NCI-H2196 treated with DMSO at 0.1 percent for 48 hours (cell line): ENCODE data around the gene TMEM132C.

Source experiments
- DNase-seq: peaks from one replicate; lab custom pipeline; 2025; ENCODE audit not compliant: unreplicated experiment; lab: John Stamatoyannopoulos, UW

Gene TMEM132C

GRCh38 chr12:128649902-128650301 is 382.9 kb downstream of the TMEM132C start:
- DNase-seq: no peak

GRCh38 chr12:128652136-128652751 is 385.3 kb downstream of the TMEM132C start:
- no peak for DNase-seq

DNA sequence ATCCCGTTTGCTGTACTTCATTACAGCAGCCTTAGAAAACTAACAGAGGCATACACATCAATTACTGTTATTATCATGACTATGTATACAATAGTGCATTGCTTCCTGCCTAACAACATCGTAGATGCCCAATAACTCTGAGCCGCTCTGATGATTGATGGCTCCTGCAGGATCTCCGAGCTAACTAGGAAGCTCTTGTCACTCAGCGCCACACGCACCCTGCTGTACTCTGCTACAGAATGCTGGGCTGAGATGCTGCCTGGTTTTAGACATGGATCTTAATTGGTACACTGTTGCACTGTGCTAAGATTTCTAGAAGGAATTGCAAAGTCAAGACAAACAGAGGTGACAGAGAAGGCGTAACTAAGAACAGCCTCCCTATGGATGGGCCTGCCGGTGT is 387.5 kb downstream of the TMEM132C start:
- DNase-seq: no peak

DNA sequence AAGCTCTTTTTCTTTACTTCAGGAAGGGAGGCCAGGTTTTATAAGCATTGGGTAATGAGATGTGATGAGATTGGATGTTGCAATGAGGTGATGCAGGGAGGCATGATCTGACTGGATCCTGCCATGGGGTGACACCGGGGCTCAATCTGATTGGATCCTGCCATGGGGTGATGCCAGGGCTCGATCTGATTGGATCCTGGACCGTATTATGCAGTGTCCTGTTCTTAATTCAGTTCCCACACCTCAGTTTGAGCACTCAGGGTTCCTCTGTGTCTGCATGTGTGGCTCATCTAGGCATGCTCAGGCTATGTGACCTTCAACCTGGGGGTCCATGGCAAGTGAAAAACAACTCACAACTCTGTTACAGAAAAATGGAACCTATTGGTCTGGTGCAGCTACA is 390.4 kb downstream of the TMEM132C start:
- DNase-seq: no peak

GRCh38 chr12:128660532-128661225 is 393.7 kb downstream of the TMEM132C start:
- DNase-seq: no peak

- peak; percentile 15 for DNase-seq
Observed at GRCh38 chr12:128661226-128661569, 394.2 kb downstream of the TMEM132C start.

GRCh38 chr12:128662101-128662500 is 395.1 kb downstream of the TMEM132C start:
- no peak for DNase-seq

DNA sequence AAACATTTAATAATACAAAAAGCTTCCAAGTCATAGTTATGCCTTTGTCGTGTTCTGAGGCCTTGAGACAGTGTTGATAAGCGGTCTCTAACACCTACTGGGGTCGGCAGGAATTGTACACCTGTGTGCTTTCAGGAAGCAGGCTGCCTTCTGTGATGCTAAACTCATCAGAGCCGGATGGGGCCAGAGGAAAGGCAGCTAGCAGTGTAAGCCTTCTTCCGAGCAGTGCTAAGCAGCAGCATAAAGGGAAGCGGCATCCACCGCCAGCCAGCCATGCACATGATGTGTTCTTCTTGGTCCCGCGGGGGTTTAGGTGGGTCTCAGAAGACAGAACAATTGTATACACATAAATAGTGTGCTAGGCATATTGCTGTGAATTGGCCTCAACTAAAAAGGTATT is 397.5 kb downstream of the TMEM132C start:
- no peak for DNase-seq

- no peak for DNase-seq
Observed at GRCh38 chr12:128667193-128667592, 400.2 kb downstream of the TMEM132C start.

- DNase-seq: no peak
Observed at GRCh38 chr12:128671528-128672042, 404.6 kb downstream of the TMEM132C start.

GRCh38 chr12:128672428-128672827 is 405.5 kb downstream of the TMEM132C start:
- no peak for DNase-seq

GRCh38 chr12:128672893-128673292 is 405.9 kb downstream of the TMEM132C start:
- no peak for DNase-seq

DNA sequence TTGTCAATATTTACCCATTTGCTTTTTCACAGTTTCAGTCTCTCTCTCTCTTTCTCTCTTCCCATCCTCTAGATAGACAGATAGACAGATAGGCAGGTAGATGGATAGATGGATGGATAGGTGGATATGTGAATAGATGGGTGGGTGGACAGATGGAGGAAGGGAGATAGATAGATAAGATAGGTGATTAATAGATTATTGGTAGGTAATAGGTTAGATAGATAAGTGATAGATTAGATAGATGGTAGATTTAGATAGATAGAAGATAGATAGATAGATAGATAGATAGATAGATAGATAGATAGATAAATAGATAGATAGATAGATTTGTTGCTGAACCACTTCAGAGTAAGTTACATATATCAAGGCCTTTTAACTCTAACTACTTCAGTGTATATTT is 408.6 kb downstream of the TMEM132C start:
- no peak for DNase-seq

- no peak for DNase-seq
Observed at GRCh38 chr12:128680555-128680954, 413.6 kb downstream of the TMEM132C start.

GRCh38 chr12:128682548-128683275 is 415.7 kb downstream of the TMEM132C start:
- DNase-seq: no peak

GRCh38 chr12:128684352-128684751 is 417.4 kb downstream of the TMEM132C start:
- no peak for DNase-seq

DNA sequence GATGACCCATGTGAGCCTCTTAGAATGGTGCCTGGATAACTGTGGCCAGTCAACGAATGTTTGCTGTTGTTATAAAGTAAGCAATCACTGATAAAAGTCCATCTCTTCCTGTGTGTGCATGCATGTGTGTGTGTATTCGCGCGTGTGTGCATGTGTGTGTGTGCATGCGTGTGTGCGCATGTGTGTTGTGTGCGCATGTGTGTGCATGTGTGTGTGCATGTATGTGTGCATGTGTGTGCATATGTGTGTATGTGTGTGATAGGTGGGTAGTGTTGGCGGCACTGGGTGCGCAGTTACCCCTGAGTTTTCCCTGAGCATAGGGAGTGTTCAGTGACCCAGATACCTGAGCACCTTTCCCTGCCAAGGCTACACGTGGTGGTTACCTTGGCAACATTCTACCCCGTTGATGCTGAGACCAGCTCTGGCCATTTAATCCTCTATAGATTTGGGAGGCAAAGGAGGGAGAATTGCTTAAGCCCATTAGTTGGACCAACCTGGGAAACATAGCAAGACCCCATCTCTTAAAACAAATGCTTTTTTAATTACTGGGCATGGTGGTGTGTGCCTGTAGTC is 419.0 kb downstream of the TMEM132C start:
- DNase-seq: no peak

GRCh38 chr12:128687851-128688250 is 420.9 kb downstream of the TMEM132C start:
- no peak for DNase-seq

DNA sequence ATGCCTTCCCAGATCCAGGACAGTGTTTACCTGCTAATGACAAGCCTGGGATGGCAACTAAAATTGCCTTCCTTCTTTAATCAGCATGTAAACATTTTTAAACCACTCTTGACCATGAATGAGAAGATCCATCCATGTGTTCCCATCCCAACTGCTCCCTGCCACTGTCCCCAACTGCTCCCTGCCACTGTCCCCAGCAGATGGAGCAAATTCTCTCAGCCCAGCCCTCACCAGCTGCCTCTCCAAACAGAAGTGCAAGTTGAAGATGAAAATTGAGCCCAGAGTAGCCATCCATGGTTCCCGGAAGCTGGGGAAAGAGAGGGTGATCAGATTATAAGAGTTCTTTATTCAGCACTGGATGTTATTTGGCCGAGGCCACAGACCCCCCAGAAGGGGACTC is 423.7 kb downstream of the TMEM132C start:
- no peak for DNase-seq

DNA sequence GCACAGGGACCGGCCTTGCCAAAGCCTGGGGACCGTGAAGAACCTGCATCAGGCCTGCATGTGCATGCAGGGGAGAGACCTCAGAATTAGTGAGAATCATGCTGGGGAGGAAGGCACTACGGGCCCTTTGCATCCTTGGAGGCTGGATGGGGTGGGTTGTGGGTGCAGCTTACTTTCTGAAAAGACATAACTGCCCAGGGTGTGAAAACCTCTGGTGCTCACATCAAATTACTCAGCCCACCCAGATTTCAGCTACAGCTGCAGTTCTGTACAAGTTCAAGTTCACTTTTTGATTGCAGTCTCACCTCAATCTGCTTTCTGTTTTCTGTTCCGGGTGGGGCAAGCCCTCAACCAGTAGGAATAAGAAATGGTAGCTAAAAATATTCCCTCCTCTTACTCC is 426.1 kb downstream of the TMEM132C start:
- DNase-seq: no peak

DNA sequence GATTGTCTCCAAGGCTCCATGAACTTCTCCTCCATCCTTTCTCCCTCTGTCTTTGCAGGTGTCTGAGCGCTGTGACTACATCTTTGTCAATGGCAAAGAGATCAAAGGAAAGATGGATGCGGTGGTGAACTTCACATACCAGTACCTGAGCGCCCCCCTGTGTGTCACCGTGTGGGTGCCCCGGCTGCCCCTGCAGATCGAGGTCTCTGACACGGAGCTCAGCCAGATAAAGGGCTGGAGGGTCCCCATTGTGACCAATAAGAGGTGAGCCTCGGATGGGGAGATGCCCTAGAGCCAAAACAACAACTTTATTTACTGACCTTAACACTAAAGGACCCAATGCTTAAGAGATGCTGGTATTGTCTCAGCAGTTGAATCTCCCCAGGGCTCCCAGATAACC is 426.8 kb downstream of the TMEM132C start:
- DNase-seq: no peak

GRCh38 chr12:128694445-128694844 is 427.5 kb downstream of the TMEM132C start:
- DNase-seq: no peak
